HEK293T (cell line): Measurements from ENCODE around the gene ZFYVE26.

ENCODE experiments used
- BHLHE40 ChIP-seq: fragments of 450-650 bp; IDR thresholded peaks from 2 replicates; pipeline ENCODE4 v1.6.1; 2016; ENCODE audit warnings: mild to moderate bottlenecking, moderate library complexity, borderline replicate concordance
- ELF4 ChIP-seq: fragments of 450-650 bp; IDR thresholded peaks from 2 replicates; pipeline ENCODE4 v1.6.1; 2017; ENCODE audit warnings: antibody characterized with exemption
- FOXM1 ChIP-seq: fragments of 450-650 bp; IDR thresholded peaks from 2 replicates; pipeline ENCODE4 v1.6.1; 2017; ENCODE audit warnings: mild to moderate bottlenecking, borderline replicate concordance
- LEF1 ChIP-seq: fragments of 450-650 bp; IDR thresholded peaks from 2 replicates; pipeline ENCODE4 v1.6.1; 2017; ENCODE audit warnings: mild to moderate bottlenecking, borderline replicate concordance
- PKNOX1 ChIP-seq: fragments of 450-650 bp; IDR thresholded peaks from 2 replicates; pipeline ENCODE4 v1.6.1; 2016
- SUZ12 ChIP-seq: fragments of 450-650 bp; IDR thresholded peaks from 2 replicates; pipeline ENCODE4 v1.6.1; 2016; ENCODE audit warnings: mild to moderate bottlenecking

GRCh38 chr14:67831113-67831512, 14.7 kb upstream of the ZFYVE26 start:
- TF ChIP-seq LEF1 (no peak), SUZ12 (no peak), BHLHE40 (no peak), PKNOX1 (peak; percentile 69), ELF4 (no peak), FOXM1 (no peak)
